Upper lobe of right lung (tissue), 1 donor: ENCODE results near the gene FAM20B. TPM values are rescaled to one million over a fixed set of nuclear protein-coding genes. Genes with fewer than 3 reads are reported as not detected.
"Not testable (repeated sequence)": the region's sequence is repeated elsewhere in the genome, so short reads cannot be mapped to it uniquely, and the experiment has no call there.

ENCODE experiments used
- ATAC-seq: fragments of 200-7000 bp; cut with Tn5 transposase; one replicate; pipeline ENCODE4 v1.9.1; 2020; ENCODE audit warnings: mild to moderate bottlenecking, moderate library complexity
- DNase-seq: peaks from one replicate; pipeline ENCODE4 v3.0.0-alpha.2; 2020
- H3K27ac ChIP-seq: fragments of 200-600 bp; one replicate; pipeline ENCODE4 v1.8.0; 2022
- H3K27me3 ChIP-seq: fragments of 200-600 bp; one replicate; pipeline ENCODE4 v1.8.0; 2022; ENCODE audit warnings: mild to moderate bottlenecking
- H3K36me3 ChIP-seq: fragments of 200-600 bp; one replicate; pipeline ENCODE4 v1.8.0; 2022
- H3K4me1 ChIP-seq: fragments of 200-600 bp; one replicate; pipeline ENCODE4 v1.8.0; 2022
- H3K4me3 ChIP-seq: fragments of 200-600 bp; one replicate; pipeline ENCODE4 v1.8.0; 2022; ENCODE audit warnings: mild to moderate bottlenecking
- H3K9me3 ChIP-seq: fragments of 200-600 bp; one replicate; pipeline ENCODE4 v1.8.0; 2022
- CTCF ChIP-seq: fragments of 200-600 bp; IDR thresholded peaks from one replicate; pipeline ENCODE4 v1.8.0; 2022; ENCODE audit warnings: antibody characterized with exemption
- intact Hi-C: fragments of 100-400 bp; cut with DNase I; formaldehyde crosslinking; loops from one replicate; pipeline ENCODE4 v1.11.0; 2022
- total RNA-seq: library from RNA; stranded (reverse); fragmentation: NEBNext Ultra II Directional; extraction: Animal tissue kit (Norgen Biotek cat#: 25700); gene quantifications from one replicate; pipeline ENCODE4 v1.2.1, GENCODE V29; 2021
- donor health status: DM: no; HTN: yes; CAD: no; lungs with severe emphysema.

The FAM20B gene
- total RNA-seq, 1 donor from 2014 or later = 44.0 TPM

DNA sequence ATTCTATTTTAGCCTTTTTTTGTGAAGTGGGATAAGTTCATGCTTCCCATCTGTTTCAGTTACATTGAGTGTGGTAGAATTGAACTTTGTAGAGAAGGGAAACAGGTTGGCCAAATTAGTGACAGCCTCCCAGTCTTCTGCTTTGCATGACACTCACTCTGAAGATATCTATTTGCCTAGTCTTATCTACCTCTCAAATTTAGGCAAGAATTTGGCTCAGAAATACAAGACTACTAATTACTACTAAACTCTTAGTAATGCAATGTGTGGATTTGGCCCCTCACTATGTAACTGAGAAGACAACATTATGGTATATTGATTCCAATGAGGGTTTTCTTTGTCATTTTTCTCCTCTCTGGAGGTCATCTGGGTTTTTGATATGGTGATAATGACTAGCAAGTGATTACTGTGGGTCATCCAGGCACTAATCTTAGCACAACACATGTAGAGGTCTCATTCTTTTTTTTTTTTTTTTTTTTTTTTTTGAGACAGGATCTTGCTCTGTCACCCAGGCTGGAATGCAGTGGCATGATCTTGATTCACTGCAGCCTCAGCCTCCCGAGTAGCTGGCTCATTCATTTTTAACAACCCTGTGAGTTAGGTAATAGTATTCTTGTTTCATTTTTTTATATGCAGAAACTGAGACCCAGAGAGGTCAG lies 6.3 kb downstream of the FAM20B start:
- no peak overlapping the region for H3K27ac ChIP-seq
- DNase-seq (no peak), ATAC-seq (no peak)
- no peaks in the 10 kb centered on the region for H3K9me3 ChIP-seq
- no peaks in the 10 kb centered on the region for H3K36me3 ChIP-seq
- no peak for TF ChIP-seq CTCF
- H3K27me3 ChIP-seq = no peaks in the 10 kb centered on the region
- intact Hi-C loops = no loop called here
- peaks cover 37% of the 10 kb centered on the region for H3K4me1 ChIP-seq
- no peak overlapping the region for H3K4me3 ChIP-seq

DNA sequence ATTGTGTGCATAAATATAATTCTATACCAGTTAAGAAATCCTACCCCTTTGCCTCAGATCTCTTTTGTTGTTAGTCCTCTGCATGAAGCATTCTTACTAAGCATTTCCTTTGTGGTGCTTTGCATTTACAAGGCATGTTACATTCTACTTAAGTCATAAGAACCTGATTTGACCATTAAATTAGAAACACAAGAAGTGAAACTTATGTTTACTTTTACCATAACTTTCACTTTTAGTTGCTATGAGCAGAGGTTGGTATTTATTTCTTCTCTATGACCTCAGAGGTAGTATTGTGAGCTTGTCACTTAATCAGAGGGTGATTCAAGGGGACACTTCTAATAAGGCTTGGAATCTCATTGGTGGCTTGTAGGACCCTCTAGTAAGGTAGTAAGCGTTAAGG lies 9.0 kb downstream of the FAM20B start:
- Histone ChIP-seq H3K4me1 (peaks cover 41% of the 10 kb centered on the region), H3K27ac (no peak overlapping the region), H3K36me3 (no peaks in the 10 kb centered on the region), H3K9me3 (no peaks in the 10 kb centered on the region), H3K4me3 (no peak overlapping the region), H3K27me3 (no peaks in the 10 kb centered on the region)
- DNase-seq (no peak), ATAC-seq (peak; percentile 36)
- TF ChIP-seq CTCF = no peak
- intact Hi-C loops = no loop called here

DNA sequence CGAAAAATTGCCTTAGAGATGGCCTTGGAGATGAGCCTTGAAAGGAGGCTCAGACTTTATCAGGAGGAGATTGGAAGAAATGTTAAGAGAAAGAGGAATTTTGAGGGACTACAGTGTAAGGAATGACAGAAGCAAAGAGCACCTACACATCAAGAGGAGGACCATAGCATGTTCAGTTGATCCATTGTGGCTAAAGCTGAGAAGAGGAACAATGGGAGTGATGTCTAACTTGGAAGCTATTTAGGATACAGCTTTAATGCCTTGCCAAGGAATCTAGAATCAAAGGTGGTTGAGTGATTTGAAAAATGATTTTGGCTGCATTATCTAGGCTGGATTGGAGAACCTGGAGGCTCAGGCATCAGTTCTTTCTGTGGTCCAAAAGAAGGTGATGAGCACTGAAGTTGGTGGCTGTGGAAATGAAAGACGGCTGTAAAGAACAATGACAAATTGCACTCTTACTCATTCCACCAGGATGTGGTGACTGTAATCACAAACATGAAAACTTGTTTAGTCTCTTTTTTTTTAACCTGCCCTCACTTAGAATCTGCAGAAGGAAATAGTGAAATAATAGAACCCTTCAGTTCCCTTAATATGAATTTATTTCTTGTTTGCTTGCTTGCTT lies 11.3 kb downstream of the FAM20B start:
- no peak for DNase-seq
- Histone ChIP-seq H3K4me1 (peaks cover 34% of the 10 kb centered on the region), H3K27me3 (no peaks in the 10 kb centered on the region), H3K36me3 (no peaks in the 10 kb centered on the region), H3K9me3 (no peaks in the 10 kb centered on the region), H3K4me3 (no peak overlapping the region), H3K27ac (no peak overlapping the region)
- intact Hi-C loops = no loop called here
- ATAC-seq = no peak
- no peak for TF ChIP-seq CTCF

DNA sequence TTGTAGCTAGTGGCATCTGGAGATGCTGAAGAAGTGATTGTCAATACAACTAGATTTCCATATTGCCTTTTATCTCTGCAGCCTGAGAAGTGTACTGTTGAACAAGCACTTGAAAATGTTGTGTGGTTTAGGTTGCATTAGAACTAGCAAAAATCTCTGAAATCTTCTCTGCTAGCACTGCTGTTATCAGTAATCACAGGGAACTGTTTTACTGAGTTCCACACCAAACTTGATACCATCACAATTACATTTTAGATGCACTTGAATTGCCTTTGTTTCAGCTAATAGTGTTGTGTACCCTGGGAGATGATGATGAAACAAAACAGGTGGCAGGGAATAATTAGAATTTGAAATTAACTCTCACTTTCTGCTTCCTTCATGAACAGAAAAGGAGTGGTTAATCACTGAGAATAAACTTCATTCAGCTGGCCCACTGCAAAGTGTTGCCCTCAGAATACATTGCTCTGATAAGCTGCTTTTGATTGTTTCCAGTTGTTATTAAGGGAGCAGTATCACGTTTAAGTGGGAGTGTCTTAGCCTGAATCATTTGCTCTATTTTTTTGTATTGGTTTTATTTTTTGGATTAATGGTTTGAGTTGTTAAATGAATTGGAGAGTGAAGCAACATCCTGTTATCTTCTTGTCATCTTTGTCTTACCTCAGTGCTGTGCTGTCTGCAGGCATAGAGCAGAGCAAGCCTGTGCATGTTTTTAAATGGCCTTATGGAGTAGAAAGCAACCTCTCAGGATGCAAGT lies 13.0 kb downstream of the FAM20B start:
- Histone ChIP-seq H3K36me3 (no peaks in the 10 kb centered on the region), H3K27ac (no peak overlapping the region), H3K9me3 (no peaks in the 10 kb centered on the region), H3K27me3 (no peaks in the 10 kb centered on the region), H3K4me1 (peaks cover 23% of the 10 kb centered on the region), H3K4me3 (no peak overlapping the region)
- intact Hi-C loops = no loop called here
- DNase-seq = no peak
- ATAC-seq = no peak
- TF ChIP-seq CTCF = no peak

GRCh38 chr1:179039502-179040174 lies 13.9 kb downstream of the FAM20B start:
- H3K9me3 ChIP-seq, DNase-seq, H3K4me3 ChIP-seq, ATAC-seq, H3K27ac ChIP-seq, H3K36me3 ChIP-seq, H3K27me3 ChIP-seq, intact Hi-C loops: not testable (repeated sequence)
- peaks cover 16% of the 10 kb centered on the region for H3K4me1 ChIP-seq

- DNase-seq, H3K4me3 ChIP-seq, H3K27ac ChIP-seq, intact Hi-C loops, ATAC-seq, H3K36me3 ChIP-seq, H3K27me3 ChIP-seq, H3K9me3 ChIP-seq: not testable (repeated sequence)
- peaks cover 10% of the 10 kb centered on the region for H3K4me1 ChIP-seq
Measured at GRCh38 chr1:179040175-179040551, 14.5 kb downstream of the FAM20B start.
